ENCODE measurements around the gene PTPN11.
"Not testable (repeated sequence)": the region's sequence is repeated elsewhere in the genome, so short reads cannot be mapped to it uniquely, and the experiment has no call there.

Gene PTPN11

GRCh38 chr12:112456029-112456428 lies 37.3 kb downstream of the PTPN11 start:
- Histone ChIP-seq H3K4me3 (ENCODE audit: low read depth, low read length) (no peak overlapping the region), H3K9ac (ENCODE audit: low read length) (no peak overlapping the region), H3K36me3 (ENCODE audit: control insufficient read depth, insufficient read depth, low read length) (peaks cover 74% of the 10 kb centered on the region), H3K27ac (ENCODE audit: low read depth, low read length) (no peak overlapping the region), H3K9me3 (ENCODE audit: control insufficient read depth, insufficient read depth, low read depth, low read length) (no peaks in the 10 kb centered on the region), H3K27me3 (ENCODE audit: control insufficient read depth, insufficient read depth, low read length) (no peaks in the 10 kb centered on the region), H3K4me1 (ENCODE audit: control insufficient read depth, insufficient read depth, low read length) (no peaks in the 10 kb centered on the region)

- H3K9me3 ChIP-seq (ENCODE audit: control insufficient read depth, insufficient read depth, low read depth, low read length); H3K9ac ChIP-seq (ENCODE audit: low read length); H3K27ac ChIP-seq (ENCODE audit: low read depth, low read length); H3K4me1 ChIP-seq (ENCODE audit: control insufficient read depth, insufficient read depth, low read length); H3K27me3 ChIP-seq (ENCODE audit: control insufficient read depth, insufficient read depth, low read length); H3K4me3 ChIP-seq (ENCODE audit: low read depth, low read length): not testable (repeated sequence)
- H3K36me3 ChIP-seq (ENCODE audit: control insufficient read depth, insufficient read depth, low read length) = peaks cover 73% of the 10 kb centered on the region
Measured at GRCh38 chr12:112457142-112457541, 38.4 kb downstream of the PTPN11 start.

DNA sequence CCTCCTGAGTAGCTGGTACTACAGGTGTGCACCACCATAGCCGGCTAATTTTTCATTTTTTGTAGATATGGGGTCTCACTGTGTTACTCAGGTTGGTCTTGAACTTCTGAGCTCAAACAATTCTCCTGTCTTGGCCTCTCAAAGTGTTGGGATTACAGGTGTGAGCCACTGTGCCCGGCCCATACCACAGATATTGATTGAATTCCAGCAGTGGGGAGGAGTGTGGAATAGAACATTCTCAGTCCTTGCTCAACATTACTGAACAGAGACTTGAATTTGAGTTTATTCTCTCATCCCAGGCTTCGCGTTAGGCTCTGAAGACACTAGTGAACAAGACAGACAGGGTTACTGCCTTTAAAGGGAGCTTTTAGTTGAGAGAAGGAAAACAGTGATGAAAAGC lies 39.6 kb downstream of the PTPN11 start:
- no peaks in the 10 kb centered on the region for H3K4me1 ChIP-seq (ENCODE audit: control insufficient read depth, insufficient read depth, low read length)
- H3K4me3 ChIP-seq (ENCODE audit: low read depth, low read length) = no peak overlapping the region
- H3K27ac ChIP-seq (ENCODE audit: low read depth, low read length) = no peak overlapping the region
- no peaks in the 10 kb centered on the region for H3K9me3 ChIP-seq (ENCODE audit: control insufficient read depth, insufficient read depth, low read depth, low read length)
- H3K9ac ChIP-seq (ENCODE audit: low read length) = no peak overlapping the region
- no peaks in the 10 kb centered on the region for H3K27me3 ChIP-seq (ENCODE audit: control insufficient read depth, insufficient read depth, low read length)
- H3K36me3 ChIP-seq (ENCODE audit: control insufficient read depth, insufficient read depth, low read length) = peaks cover 69% of the 10 kb centered on the region

DNA sequence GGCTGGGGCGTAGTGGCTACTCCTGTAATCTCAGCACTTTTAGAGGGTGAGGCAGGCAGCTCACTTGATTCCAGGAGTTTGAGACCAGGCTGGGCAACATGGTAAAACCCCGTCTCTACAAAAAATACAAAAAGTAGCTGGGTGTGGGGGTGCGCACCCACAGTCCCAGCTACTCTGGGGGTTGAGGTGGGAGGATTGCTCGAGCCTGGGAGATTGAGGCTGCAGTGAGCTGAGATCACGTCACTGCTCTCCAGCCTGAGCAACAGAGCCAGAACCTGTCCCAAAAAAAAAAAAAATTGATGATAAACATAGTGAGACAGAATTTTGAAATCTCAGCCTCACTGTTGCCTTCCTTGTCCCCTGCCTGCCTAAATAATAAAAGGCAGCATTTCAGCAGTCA lies 40.0 kb downstream of the PTPN11 start:
- H3K9me3 ChIP-seq (ENCODE audit: control insufficient read depth, insufficient read depth, low read depth, low read length) = no peaks in the 10 kb centered on the region
- peaks cover 69% of the 10 kb centered on the region for H3K36me3 ChIP-seq (ENCODE audit: control insufficient read depth, insufficient read depth, low read length)
- no peaks in the 10 kb centered on the region for H3K27me3 ChIP-seq (ENCODE audit: control insufficient read depth, insufficient read depth, low read length)

DNA sequence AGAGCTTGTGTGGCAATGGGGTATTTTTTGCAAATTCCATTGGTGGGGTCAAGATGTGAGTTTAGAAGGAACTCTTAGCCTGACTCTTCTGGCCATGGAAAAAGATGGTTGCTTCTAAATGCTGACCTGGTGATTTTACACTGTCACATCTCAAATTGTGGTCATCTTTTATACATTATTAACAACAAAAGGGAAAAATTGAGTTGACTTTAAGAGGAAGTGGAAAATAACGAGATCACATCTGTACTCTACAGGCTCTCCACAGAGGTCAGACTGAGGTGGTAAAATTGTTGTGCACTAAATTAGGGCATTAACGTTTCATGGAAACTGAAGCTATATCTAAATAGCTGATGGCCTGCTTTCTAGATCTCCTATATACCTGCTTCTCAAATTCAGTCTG lies 44.7 kb downstream of the PTPN11 start:
- Histone ChIP-seq H3K9ac (ENCODE audit: low read length) (no peak overlapping the region), H3K27ac (ENCODE audit: low read depth, low read length) (no peak overlapping the region), H3K27me3 (ENCODE audit: control insufficient read depth, insufficient read depth, low read length) (no peaks in the 10 kb centered on the region), H3K4me3 (ENCODE audit: low read depth, low read length) (no peak overlapping the region), H3K9me3 (ENCODE audit: control insufficient read depth, insufficient read depth, low read depth, low read length) (no peaks in the 10 kb centered on the region), H3K4me1 (ENCODE audit: control insufficient read depth, insufficient read depth, low read length) (no peaks in the 10 kb centered on the region), H3K36me3 (ENCODE audit: control insufficient read depth, insufficient read depth, low read length) (peaks cover 36% of the 10 kb centered on the region)

More for the DNA sequence above, 40.0 kb downstream of the PTPN11 start:
- Histone ChIP-seq H3K4me1 (ENCODE audit: control insufficient read depth, insufficient read depth, low read length) (no peaks in the 10 kb centered on the region), H3K27ac (ENCODE audit: low read depth, low read length) (no peak overlapping the region), H3K4me3 (ENCODE audit: low read depth, low read length) (no peak overlapping the region), H3K9ac (ENCODE audit: low read length) (no peak overlapping the region)

DNA sequence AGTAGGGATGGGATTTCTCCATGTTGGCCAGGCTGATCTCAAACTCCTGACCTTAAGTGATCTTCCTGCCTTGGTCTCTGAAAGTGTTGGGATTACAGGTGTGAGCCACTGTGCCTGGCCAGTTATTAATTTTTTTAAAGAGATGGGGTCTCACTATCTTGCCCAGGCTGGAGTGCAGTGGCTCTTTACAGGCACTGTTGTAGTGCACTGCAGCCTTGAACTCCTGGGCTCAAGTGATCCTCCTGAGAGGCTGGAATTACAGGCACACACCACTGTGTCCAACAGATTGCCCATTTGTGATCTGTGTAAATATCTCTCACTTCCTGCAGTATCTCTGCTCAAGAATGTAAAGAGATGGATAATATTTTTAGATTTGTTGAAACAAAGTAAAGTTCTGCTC lies 45.9 kb downstream of the PTPN11 start:
- Histone ChIP-seq H3K9ac (ENCODE audit: low read length) (no peak overlapping the region), H3K9me3 (ENCODE audit: control insufficient read depth, insufficient read depth, low read depth, low read length) (no peaks in the 10 kb centered on the region), H3K4me3 (ENCODE audit: low read depth, low read length) (no peak overlapping the region), H3K36me3 (ENCODE audit: control insufficient read depth, insufficient read depth, low read length) (peaks cover 31% of the 10 kb centered on the region), H3K27me3 (ENCODE audit: control insufficient read depth, insufficient read depth, low read length) (no peaks in the 10 kb centered on the region), H3K27ac (ENCODE audit: low read depth, low read length) (no peak overlapping the region), H3K4me1 (ENCODE audit: control insufficient read depth, insufficient read depth, low read length) (no peaks in the 10 kb centered on the region)

DNA sequence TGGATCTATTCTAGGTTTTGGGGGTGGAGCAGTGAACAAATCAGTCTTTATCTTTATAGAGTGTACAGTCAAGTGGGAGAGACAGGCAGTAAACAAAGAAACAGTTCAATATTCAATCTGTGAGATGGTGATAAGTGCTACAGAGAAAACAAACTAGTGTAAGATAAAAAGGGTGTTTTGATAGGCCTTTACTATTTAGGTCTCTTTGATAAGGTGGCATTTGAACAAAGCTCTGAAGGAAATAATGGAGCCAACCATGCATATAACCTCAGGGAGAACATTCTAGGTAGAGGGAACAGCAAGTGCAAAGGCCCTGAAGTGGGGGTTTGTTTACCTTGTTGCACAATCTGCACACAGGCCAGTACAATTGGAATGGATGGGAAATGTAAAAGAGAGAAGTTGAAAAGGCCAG lies 47.3 kb downstream of the PTPN11 start:
- H3K9ac ChIP-seq (ENCODE audit: low read length) = no peak overlapping the region
- H3K27me3 ChIP-seq (ENCODE audit: control insufficient read depth, insufficient read depth, low read length) = no peaks in the 10 kb centered on the region

GRCh38 chr12:112466835-112467234 lies 48.1 kb downstream of the PTPN11 start:
- Histone ChIP-seq H3K4me3 (ENCODE audit: low read depth, low read length) (no peak overlapping the region), H3K27ac (ENCODE audit: low read depth, low read length) (no peak overlapping the region), H3K4me1 (ENCODE audit: control insufficient read depth, insufficient read depth, low read length) (peaks cover 4% of the 10 kb centered on the region; the same call in 1 of the 2 replicates), H3K27me3 (ENCODE audit: control insufficient read depth, insufficient read depth, low read length) (no peaks in the 10 kb centered on the region), H3K9ac (ENCODE audit: low read length) (no peak overlapping the region), H3K9me3 (ENCODE audit: control insufficient read depth, insufficient read depth, low read depth, low read length) (no peaks in the 10 kb centered on the region), H3K36me3 (ENCODE audit: control insufficient read depth, insufficient read depth, low read length) (peaks cover 28% of the 10 kb centered on the region)

More for the DNA sequence above, 47.3 kb downstream of the PTPN11 start:
- peaks cover 31% of the 10 kb centered on the region for H3K36me3 ChIP-seq (ENCODE audit: control insufficient read depth, insufficient read depth, low read length)
- no peak overlapping the region for H3K4me3 ChIP-seq (ENCODE audit: low read depth, low read length)
- H3K9me3 ChIP-seq (ENCODE audit: control insufficient read depth, insufficient read depth, low read depth, low read length) = no peaks in the 10 kb centered on the region
- H3K4me1 ChIP-seq (ENCODE audit: control insufficient read depth, insufficient read depth, low read length) = peaks cover 4% of the 10 kb centered on the region; the same call in 1 of the 2 replicates
- H3K27ac ChIP-seq (ENCODE audit: low read depth, low read length) = no peak overlapping the region

- Histone ChIP-seq H3K4me3 (ENCODE audit: low read depth, low read length) (no peak overlapping the region), H3K27me3 (ENCODE audit: control insufficient read depth, insufficient read depth, low read length) (no peaks in the 10 kb centered on the region), H3K9ac (ENCODE audit: low read length) (no peak overlapping the region), H3K4me1 (ENCODE audit: control insufficient read depth, insufficient read depth, low read length) (peaks cover 4% of the 10 kb centered on the region; the same call in 1 of the 2 replicates), H3K36me3 (ENCODE audit: control insufficient read depth, insufficient read depth, low read length) (peaks cover 32% of the 10 kb centered on the region), H3K27ac (ENCODE audit: low read depth, low read length) (no peak overlapping the region), H3K9me3 (ENCODE audit: control insufficient read depth, insufficient read depth, low read depth, low read length) (no peaks in the 10 kb centered on the region)
Measured at GRCh38 chr12:112468046-112468445, 49.3 kb downstream of the PTPN11 start.

DNA sequence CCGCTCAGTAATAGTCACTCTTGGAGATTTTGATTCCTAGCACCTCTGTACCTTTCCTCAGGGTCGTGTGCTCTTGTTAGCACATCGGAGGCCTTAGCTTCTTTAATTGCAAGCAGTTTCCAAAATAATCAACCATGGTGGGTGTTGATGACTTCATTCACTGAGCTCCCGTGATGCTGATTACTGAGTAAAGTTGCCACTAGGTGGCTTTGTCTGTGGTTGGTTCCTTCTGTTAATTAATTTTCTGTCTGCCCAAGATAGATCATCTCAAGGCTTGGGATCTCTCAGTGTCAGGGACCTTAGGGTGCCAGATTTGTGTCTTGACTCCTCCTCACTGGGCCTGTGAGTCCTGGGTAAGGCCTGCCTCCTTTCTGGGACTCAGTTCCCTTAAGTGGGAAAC lies 54.3 kb downstream of the PTPN11 start:
- Histone ChIP-seq H3K27ac (ENCODE audit: low read depth, low read length) (no peak overlapping the region), H3K4me1 (ENCODE audit: control insufficient read depth, insufficient read depth, low read length) (peaks cover 4% of the 10 kb centered on the region; the same call in 1 of the 2 replicates), H3K27me3 (ENCODE audit: control insufficient read depth, insufficient read depth, low read length) (no peaks in the 10 kb centered on the region), H3K9ac (ENCODE audit: low read length) (no peak overlapping the region), H3K9me3 (ENCODE audit: control insufficient read depth, insufficient read depth, low read depth, low read length) (no peaks in the 10 kb centered on the region), H3K36me3 (ENCODE audit: control insufficient read depth, insufficient read depth, low read length) (peaks cover 62% of the 10 kb centered on the region), H3K4me3 (ENCODE audit: low read depth, low read length) (no peak overlapping the region)

- Histone ChIP-seq H3K27me3 (ENCODE audit: control insufficient read depth, insufficient read depth, low read length) (no peaks in the 10 kb centered on the region), H3K36me3 (ENCODE audit: control insufficient read depth, insufficient read depth, low read length) (peaks cover 95% of the 10 kb centered on the region)
Measured at GRCh38 chr12:112479413-112479812, 60.7 kb downstream of the PTPN11 start.

DNA sequence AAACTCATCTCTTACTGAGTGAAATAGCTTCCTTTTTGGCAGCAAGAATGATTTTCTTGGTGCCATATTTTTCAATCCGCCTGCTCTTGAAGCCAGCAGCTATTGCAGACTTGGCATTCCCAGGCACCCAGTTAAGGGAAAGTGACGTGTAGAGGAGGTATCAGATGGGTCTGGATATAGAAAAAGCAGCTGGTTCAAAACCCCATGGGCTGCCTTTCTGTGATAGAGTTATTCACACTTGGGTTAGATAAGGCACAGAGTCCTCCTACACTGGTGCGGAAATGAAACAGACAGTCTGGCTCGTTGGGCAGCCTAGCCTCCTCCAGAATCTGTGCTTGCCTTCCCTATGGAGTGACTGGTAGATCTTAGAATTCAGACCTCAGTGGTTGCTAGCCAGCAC lies 62.2 kb downstream of the PTPN11 start:
- Histone ChIP-seq H3K4me1 (ENCODE audit: control insufficient read depth, insufficient read depth, low read length) (no peaks in the 10 kb centered on the region), H3K9me3 (ENCODE audit: control insufficient read depth, insufficient read depth, low read depth, low read length) (no peaks in the 10 kb centered on the region), H3K36me3 (ENCODE audit: control insufficient read depth, insufficient read depth, low read length) (peaks cover 85% of the 10 kb centered on the region), H3K9ac (ENCODE audit: low read length) (no peak overlapping the region), H3K27ac (ENCODE audit: low read depth, low read length) (no peak overlapping the region), H3K4me3 (ENCODE audit: low read depth, low read length) (no peak overlapping the region), H3K27me3 (ENCODE audit: control insufficient read depth, insufficient read depth, low read length) (no peaks in the 10 kb centered on the region)

More at GRCh38 chr12:112479413-112479812, 60.7 kb downstream of the PTPN11 start:
- H3K9ac ChIP-seq (ENCODE audit: low read length) = no peak overlapping the region
- H3K4me1 ChIP-seq (ENCODE audit: control insufficient read depth, insufficient read depth, low read length) = no peaks in the 10 kb centered on the region
- H3K9me3 ChIP-seq (ENCODE audit: control insufficient read depth, insufficient read depth, low read depth, low read length) = no peaks in the 10 kb centered on the region
- H3K27ac ChIP-seq (ENCODE audit: low read depth, low read length) = no peak overlapping the region
- no peak overlapping the region for H3K4me3 ChIP-seq (ENCODE audit: low read depth, low read length)
